GM21528 (cell line): ENCODE results near the gene ADAMTSL3.
"Not testable (repeated sequence)": the region's sequence is repeated elsewhere in the genome, so short reads cannot be mapped to it uniquely, and the experiment has no call there.

Experiments used
- ATAC-seq: cut with Tn5 transposase; IDR thresholded peaks from one replicate; pipeline ENCODE4 v1.9.1; 2021; ENCODE audit warnings: mild to moderate bottlenecking, moderate library complexity; ENCODE audit not compliant: unreplicated experiment, low FRiP score

ADAMTSL3 gene

DNA sequence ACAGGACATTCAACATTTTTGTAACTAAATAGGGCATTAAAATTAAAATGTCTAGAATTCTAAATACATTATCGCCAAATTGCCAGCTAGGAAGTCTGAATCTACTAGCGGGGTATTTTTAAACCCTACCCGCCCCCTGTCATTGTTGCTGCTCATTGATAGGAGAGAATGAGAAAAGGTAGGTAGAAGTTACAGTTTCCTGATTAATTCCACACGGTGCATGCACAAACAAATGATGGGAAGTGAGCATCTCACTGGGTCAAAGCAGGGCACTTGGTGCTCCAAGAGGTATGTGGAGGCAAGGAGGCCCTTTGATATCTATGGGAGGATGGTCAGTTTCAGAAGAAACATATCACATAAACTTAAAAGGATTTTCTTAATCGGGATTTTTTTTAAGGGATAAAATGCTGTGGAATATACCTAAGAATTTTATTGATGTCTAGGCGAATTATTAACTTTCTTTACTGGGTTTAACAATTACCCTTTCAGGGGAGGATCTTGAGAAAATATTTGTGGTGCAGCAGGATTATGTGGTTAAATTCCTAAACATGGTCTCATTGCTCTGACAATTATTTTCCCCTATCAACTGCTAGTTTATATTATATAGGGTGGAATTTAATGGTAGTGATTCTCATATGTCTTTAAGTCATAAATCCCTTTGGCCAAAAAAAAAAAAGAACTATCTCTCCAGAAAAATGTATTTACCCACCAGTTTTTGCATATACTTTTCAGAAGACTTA, 345.6 kb downstream of the ADAMTSL3 start:
- ATAC-seq = no peak

DNA sequence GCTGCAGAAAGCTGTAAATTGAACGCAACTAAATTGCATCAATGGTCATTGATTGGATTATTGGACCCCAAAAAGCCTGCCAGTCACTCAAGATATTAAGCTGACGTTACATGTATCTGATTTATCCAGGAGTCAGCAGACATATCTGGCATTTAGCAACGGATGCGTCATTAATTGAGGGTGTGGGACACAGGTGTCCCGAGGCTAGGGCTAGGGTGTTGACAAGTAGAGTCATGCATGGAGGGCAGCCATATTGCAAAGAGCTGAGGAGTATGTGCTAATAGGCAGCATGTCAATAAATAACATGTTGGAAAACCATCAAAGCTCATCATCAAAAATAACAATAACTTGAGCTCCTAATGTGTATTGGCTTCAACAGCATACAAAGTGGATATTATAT, 347.1 kb downstream of the ADAMTSL3 start:
- ATAC-seq = no peak

DNA sequence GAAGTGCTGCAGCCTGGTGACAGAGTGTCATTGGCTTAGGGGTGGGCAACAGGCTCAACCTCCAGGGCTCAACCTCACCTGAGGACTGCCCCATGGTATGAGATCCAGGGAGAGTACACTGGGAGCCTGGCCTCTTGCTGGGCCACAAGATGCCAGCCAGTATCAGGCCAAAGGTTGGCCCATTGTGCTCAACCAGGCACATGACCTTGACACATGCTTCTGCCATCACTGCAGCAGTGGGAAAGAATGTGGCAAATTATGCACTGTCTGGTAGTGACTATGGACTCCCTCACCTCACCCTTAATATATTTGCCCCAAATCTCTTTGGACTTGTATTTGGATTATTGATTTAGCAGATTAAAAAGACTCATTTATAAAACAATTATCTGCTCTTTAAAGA, 347.7 kb downstream of the ADAMTSL3 start:
- no peak for ATAC-seq

- ATAC-seq = no peak
Observed at GRCh38 chr15:84003791-84004503, 350.0 kb downstream of the ADAMTSL3 start.

DNA sequence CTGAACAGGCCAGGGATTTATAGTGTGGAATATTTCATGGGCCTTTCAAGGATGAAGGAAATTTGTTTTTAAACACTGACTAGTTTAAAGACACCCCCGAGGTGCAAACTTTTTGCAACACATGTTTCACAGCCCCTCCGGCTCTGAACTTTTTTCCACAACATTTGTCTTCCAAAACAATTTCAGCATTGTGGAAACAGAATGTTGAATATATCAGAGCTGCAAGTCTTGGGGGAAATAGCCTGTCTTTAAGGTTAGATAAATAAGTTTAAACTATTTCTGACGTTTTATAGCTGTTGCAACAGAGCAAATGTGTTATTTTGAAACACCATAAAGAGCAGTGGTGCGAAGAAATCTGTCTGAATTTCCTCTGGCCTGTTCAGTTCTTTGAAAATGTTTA, 352.5 kb downstream of the ADAMTSL3 start:
- no peak for ATAC-seq

DNA sequence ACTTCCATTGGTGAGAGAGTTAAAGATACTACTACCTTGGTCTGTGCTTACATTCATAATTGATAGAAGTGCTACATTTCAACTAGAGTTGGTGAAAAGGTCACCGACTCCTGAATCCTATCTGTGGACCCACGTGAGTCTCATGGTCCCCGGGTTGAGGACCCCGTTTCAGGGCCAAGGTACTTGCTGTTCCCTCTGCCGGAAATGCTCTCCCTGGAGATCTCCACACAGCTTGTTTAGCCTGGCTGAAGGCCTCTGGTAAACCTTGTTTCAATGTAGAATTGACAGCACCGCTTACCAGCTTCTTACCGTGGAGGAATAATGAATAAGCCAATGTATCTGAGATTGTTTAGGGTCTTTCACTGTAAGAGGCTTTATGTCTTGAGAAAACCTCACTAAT, 355.7 kb downstream of the ADAMTSL3 start:
- ATAC-seq = no peak

- ATAC-seq = no peak
Observed at GRCh38 chr15:84010246-84010645, 356.3 kb downstream of the ADAMTSL3 start.

DNA sequence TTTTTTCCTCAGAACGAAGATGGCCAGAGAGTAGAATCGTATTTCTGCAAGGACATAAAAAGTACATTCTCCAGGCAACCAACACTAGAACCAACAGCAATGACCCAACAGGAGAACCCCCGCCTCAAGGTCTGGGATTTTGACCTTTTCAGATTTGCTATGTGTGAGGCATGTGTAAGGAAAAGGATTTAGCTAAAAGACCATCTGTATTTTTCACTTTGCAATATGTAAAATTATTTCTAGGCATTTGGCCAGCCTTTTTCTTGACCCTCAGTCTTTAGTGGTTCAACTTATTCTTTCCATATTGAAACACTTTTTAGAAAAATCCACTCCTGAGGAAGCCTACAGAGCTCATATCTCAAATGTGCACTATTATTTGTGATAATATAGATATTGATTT, 362.4 kb downstream of the ADAMTSL3 start:
- ATAC-seq = no peak

GRCh38 chr15:84022516-84022915, 368.6 kb downstream of the ADAMTSL3 start:
- ATAC-seq = no peak

DNA sequence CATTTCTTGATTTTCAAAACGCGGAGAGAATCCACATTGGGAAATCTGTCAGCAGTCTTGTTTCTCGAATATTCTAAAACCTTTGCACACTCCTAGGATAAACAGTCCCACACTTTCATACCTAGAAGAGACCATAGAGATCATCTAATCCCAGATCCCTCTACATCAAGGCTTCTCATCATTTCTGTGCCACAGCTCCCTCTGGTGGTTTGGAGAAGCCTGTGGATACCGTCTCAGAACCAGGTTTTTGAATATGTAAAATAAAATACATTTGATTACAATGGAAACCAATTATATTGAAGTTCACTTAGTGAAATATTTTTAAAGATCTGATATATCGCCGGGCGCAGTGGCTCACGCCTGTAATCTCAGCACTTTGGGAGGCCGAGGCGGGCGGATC, 369.7 kb downstream of the ADAMTSL3 start:
- ATAC-seq = no peak

GRCh38 chr15:84033793-84034553, 380.1 kb downstream of the ADAMTSL3 start:
- no peak for ATAC-seq

DNA sequence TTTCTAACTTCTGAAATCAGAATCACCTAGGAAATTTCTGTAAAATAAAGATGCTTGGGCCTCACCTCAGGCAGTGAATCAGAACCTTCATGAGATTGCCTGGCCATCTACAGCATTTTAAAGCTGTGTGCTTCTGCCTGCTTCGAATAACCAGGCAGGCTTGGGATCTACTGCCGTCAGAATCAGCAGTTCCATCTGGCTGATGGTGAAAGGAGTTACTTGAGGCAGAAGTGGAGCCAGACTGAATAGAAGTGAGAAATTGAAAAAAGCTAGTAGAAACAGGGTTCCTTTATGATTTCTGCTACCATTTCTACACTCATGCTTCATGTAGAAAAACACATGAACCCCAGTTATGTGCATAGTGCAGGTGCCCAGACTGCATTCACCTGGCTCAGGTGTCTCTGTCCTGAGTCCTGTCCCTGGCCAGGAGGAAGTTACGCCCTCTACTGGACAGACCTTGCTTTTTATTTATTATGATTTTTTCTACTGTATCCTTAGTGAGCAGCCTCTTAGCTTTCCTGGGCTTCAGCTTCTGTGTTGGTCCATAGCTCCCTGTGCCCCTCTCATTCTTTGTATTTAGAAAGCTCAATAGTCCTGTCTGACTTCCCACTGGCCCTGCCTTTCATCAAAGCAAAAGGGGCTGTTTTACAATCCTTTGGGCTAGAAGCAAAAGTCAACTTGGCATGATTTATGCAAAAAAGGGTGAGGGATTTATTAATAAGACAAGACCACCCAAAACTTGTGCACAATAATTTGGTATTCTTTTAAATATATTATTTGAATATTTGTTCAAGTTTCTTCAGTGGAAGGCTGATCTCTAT, 380.9 kb downstream of the ADAMTSL3 start:
- no peak for ATAC-seq

GRCh38 chr15:84035399-84035766, 381.5 kb downstream of the ADAMTSL3 start:
- ATAC-seq = no peak

- no peak for ATAC-seq
Observed at GRCh38 chr15:84037301-84037700, 383.4 kb downstream of the ADAMTSL3 start.

DNA sequence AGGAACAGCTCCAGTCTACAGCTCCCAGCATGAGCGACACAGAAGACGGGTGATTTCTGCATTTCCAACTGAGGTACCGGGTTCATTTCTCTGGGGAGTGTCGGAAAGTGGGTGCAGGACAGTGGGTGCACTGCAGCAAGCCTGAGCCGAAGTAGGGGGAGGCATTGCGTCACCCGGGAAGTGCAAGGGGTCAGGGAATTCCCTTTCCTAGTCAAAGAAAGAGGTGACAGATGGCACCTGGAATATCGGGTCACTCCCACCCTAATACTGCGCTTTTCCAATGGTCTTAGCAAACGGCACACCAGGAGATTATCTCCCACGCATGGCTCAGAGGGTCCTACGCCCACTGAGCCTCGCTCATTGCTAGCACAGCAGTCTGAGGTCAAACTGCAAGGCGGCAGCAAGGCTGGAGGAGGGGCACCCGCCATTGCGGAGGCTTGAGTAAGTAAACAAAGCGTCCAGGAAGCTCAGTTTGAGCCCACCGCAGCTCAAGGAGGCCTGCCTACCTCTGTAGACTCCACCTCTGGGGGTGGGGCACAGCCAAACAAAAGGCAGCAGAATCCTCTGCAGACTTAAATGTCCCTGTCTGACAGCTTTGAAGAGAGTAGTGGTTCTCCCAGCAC, 388.6 kb downstream of the ADAMTSL3 start:
- not testable (repeated sequence) for ATAC-seq

- no peak for ATAC-seq
Observed at GRCh38 chr15:84046064-84046637, 392.2 kb downstream of the ADAMTSL3 start.

GRCh38 chr15:84049480-84049879, 395.6 kb downstream of the ADAMTSL3 start:
- not testable (repeated sequence) for ATAC-seq

- ATAC-seq = no peak
Observed at GRCh38 chr15:84050076-84050475, 396.2 kb downstream of the ADAMTSL3 start.

GRCh38 chr15:84051146-84051545, 397.2 kb downstream of the ADAMTSL3 start:
- ATAC-seq = not testable (repeated sequence)

DNA sequence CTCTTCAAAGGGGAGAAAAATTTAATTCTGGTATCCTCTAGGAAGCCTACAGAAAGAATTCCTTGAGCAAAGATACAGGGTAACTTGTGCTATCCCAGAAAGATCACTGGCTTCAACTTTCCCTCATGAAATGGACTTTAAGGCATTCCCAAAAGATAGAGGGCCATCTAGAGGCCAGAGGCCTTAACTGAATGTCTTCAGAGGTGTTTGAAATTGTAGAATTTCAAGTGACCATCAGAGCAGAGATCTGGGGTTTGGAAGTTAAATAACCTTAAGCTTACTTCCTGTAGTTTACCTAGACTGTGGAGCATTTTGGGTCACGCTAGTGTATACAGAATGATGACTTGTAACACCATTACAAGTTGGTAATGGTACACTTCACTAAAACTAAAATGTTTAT, 400.6 kb downstream of the ADAMTSL3 start:
- ATAC-seq = not testable (repeated sequence)
